Erythroblast (primary cell): ENCODE results near the gene RORB.

ENCODE experiments used
- GATA1 ChIP-seq: IDR thresholded peaks from 2 replicates; pipeline ENCODE4 v1.6.1; 2011; ENCODE audit warnings: low read depth, mild to moderate bottlenecking, control low read depth, low read length, moderate library complexity
- POLR2A ChIP-seq: IDR thresholded peaks from 2 replicates; pipeline ENCODE4 v1.6.1; 2011; ENCODE audit warnings: mild to moderate bottlenecking, low read length

GRCh38 chr9:74519419-74519818, 22.3 kb downstream of the RORB start:
- TF ChIP-seq POLR2A (no peak), GATA1 (no peak)
